GM18909 (cell line): ENCODE data around the gene YWHAG.
"Not testable (repeated sequence)": the region's sequence is repeated elsewhere in the genome, so short reads cannot be mapped to it uniquely, and the experiment has no call there.

ENCODE experiments used
- ATAC-seq: cut with Tn5 transposase; IDR thresholded peaks from one replicate; pipeline ENCODE4 v1.9.1; 2021; ENCODE audit warnings: mild to moderate bottlenecking; ENCODE audit not compliant: unreplicated experiment, poor library complexity

Gene YWHAG

DNA sequence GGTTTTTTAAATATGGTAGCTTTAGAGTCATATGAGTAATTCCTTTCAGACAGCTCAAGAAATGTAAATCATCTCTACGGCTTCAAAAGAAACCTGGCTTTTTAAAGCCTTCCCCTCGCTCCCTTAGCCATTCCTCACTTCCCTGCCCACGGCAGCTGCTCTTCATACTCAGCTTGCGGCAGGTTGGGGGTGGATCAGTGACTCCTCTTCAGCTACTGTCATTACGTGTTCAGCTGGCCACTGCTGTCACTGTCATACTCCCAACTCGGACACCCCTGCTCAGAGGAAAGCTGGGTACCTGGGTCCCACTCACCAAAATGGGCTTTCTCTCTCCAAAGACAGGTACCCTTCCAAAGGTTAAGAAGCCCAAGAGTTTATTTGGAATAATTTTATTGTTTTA, 6.6 kb downstream of the YWHAG start:
- no peak for ATAC-seq

DNA sequence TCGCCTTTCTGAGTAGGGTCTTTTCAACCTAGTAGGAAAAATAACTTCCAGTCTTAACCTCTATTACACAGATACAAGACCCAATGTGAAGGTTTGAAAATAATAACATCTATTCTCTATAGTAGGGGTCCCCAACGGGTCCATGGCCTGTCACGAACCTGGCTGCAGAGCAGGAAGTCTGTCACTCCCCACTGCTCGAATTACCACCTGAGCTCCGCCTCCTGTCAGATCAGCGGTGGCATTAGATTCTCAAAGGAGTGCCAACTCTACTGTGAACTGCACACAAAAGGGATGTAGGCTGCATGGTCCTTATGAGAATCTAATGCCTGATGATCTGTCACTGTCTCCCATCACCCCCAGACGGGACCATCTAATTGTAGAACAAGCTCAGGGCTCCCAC, 7.4 kb downstream of the YWHAG start:
- ATAC-seq = no peak

DNA sequence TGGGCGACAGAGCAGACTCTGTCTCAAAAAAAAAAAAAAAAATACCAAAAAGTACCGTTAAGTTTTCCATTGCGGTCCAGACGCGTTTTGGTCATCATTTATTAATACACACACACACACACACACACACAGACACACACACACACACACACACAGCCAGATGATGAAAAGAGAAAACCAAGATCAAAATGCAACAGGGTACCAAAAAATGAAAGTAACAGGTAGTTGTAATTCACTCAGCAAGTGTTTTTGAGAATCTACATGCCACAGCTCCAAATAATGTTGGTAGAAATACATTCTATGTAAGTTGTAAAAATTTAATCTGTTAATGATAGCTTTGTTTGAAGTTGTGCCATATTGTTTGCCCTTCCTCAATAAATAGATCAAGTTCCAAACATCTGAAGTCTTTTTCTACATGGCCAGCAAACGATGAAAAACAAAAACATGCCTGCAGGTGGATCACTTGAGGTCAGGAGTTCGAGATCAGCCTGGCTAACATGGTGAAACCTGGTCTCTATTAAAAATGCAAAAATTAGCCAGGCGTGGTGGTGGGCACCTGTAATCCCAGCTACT, 9.4 kb downstream of the YWHAG start:
- ATAC-seq = no peak

DNA sequence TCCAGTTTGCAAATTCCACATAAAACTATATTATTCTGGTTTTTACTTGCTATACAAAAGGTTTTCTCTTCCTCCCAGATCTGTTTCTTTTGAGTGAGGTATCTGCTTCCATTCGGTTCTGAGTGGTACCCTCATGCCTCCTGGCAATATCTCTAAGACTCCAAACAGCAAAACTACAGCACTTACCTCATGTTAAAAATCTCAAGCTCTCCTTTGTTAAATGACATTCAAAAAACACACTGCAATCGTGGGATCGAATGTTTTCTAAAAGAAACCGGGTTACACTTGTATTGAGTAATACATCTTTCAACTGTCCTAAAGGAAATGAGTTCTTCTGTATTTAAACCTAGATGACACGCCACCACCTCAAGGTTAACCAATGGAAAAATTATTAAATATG, 11.1 kb downstream of the YWHAG start:
- no peak for ATAC-seq

DNA sequence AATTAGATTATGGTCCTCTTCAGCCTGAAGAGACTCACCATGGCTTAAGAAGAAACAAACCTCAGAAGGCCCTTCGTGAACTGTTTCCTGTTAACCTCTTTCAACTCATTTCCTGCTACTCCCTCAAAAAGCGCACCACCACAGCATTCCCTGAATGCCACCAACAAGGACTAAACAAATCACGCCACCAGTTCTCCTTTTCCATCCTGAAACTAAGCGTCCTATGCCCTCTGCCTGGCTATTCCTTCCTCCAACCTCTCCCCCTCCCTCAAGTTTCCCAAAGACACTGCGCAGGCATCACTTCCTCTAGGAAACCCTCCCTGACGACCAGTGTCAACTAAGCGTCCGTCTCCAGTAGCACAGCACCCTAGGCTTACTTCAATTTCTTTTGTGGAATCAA, 12.0 kb downstream of the YWHAG start:
- ATAC-seq = no peak

DNA sequence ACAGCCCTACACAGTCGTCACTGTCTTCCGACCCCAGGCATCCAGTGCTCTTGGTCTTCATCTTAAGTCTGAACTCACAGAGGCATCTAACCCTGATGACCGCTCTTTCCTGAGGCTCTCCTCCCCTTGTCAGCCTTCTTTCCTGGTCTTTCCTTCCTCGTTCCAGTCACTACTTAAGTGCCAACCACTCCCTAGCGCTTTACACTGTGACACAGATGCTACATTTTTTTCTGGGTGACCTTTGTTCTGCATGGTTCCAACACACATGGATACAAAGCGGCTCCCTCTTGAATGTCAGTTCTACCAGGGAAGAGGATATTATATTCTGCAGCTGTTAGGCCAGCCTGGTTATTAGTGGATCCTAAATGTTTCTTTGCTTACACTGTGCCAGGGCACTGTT, 12.7 kb downstream of the YWHAG start:
- ATAC-seq = no peak

DNA sequence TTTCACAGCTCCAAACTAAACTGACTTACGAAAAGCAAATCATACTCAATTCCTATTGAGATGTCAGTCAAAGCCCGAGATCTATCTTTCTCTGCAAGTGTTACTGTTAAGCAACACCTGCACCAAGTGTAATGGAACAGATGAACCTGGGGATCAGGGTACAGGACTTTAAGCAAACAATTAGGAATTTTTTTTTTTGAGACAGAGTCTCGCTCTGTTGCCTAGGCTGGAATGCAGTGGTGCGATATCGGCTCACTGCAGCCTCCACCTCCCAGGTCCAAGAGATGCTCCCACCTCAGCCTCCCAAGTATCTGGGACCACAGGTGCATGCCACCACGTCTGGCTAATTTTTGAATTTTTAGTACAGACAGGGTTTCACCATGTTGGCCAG, 14.9 kb downstream of the YWHAG start:
- ATAC-seq = no peak

DNA sequence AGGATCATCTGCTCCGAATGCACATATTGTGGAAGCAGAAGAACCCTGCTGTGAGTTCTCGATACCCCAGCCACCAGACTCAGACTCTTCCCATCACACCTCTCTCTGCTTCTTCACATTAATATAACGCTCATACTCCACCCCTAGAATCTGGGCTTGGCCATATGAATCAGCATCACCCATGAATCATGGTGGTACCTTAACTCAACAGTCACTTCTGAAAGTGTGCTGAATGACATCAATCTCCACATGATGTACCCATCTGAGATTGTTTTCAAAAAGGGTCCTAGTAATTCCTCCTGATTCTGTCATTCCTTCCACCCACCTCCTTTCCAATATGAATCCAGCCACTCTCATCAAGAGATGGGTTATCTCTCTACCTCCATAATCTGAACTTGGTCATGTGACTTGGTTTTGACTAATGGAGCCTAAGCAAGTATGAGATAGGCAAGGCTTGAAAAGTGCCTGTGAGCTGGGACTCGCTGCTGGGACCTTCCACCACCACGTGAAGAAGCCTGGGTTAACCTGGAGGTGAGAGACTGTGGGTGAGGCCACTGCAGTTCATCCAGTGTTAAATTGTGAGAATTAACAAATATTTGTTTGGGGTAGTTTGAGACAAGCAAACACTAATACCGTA, 15.4 kb downstream of the YWHAG start:
- no peak for ATAC-seq

DNA sequence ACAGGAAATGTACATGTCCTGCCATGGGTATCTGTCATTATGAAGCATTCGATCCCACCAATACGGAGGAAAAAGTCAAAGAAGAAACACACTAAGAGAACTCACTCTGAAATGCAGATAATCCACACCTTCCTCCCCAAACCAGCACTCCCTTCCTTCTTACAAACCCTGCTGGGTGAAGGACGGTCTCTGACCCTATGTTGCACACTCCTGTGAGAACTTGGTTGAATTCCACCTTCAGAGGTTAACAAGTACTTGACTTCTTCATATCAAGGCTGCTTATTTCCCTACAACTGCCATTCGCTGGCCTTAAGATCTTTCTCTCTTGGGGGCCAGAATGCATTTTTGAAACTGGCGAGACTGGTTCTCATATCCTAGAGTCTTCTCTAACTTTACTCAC, 16.6 kb downstream of the YWHAG start:
- no peak for ATAC-seq

DNA sequence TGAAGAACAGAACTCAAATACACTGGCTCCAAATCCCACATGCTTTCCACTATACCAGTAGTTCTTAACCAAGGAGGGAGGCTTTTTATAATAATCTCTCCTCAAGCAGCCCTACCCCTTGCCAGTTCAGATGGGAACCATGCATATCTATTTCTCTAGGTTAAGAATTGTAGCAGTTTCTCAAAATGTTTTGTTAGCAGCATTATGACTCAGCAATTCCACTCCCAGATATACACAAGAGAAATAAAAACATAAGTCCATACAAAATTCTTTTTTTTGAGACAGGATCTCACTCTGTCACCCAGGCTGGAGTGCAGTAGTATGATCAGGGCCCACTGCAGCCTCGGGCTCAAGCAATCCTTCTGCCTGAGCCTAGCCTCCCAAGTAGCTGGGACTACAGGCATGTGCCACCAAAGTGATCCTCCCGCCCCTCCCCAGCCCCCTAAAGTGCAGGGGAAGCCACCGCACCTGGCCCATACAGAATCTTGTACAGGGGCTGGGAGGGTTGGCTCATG, 18.1 kb downstream of the YWHAG start:
- no peak for ATAC-seq

DNA sequence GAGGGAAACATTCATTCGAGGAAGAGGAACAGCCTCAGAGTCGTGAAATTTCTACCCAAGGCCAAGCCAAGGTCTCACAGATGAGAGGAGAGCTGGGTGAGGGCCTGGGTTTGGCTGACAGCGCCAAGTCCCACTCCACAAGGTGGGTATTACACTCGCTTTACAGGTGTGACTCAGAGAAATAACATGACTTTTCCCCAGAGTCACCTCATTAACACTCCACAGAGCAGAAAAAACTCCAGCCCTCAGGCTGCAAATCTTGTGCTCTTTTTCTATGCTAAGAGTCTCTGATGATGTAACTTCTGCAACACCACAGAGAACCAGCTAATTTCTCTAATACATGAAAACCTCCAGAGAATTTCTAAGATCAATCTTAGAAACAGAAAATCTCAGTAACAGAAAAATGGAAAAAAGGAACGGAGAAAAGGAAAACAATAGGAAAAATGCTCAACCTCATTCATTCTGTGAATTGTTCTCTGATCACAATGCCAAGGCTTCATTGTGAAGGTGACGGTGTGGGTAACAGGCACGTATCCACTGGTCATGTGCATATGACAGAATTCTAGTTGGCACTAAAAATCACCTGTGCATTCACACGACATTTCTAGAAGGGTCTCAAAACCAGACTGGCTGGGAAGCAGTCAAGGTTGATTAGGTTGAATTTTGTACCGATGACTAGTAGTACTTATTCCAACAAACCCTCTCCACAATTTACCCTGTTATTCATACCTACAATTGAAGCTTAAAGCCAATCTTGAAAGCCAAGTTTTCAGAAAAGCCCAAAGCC, 20.3 kb downstream of the YWHAG start:
- ATAC-seq = no peak

DNA sequence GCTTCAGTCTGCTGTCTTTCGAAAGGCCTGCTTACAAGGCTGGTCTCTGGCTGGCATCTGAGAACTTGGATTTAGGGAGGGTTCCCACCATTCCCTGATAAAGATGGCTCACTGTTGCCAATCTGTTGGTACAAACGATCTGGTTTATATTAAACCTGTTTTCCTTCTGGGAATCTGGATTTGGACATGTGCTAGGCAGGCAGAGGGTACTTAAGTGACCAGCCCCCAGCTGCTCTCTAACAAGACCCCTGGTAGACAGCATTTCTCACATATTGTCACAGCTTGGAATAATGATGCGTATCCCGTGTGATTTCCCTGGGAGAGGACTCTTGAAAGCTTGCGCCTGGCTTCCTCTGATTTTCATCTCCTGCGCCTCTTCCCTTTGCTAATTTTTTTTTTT, 21.6 kb downstream of the YWHAG start:
- ATAC-seq = no peak

DNA sequence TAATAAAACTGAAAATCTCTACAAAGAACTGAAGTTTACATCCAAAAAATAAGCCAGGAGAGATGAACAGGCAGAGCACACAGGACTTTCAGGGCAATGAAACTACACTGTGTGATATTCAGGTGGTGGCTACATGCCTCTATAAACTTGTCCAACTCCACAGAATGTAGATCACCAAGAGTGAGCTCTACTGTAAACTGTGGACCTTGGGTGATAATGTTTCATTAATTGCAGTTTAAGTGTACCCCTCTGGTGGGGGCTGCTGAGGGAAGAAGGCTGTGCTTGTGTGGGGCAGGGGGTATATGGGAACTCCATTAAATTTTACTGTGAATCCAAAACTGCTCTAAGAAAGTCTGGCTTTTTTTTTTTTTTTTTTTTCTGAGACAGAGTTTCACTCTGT, 22.7 kb downstream of the YWHAG start:
- ATAC-seq = no peak

DNA sequence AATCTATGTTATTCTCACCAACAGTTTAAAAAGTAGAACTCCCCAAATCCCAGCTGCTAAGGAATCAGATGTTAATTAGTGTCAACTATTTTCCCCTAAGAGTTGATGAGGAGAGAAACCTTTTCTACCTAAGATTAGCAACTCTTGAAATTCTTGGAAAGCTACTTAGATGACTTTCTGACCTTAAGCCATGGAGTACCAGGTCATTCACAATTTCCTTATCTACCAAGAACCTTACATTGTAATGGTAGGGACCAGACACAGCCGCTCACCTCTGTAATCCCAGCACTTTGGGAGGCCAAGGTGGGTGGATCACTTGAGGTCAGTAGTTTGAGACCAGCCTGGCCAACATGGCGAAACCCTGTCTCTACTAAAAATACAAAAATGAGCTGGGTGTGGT, 23.4 kb downstream of the YWHAG start:
- not testable (repeated sequence) for ATAC-seq

DNA sequence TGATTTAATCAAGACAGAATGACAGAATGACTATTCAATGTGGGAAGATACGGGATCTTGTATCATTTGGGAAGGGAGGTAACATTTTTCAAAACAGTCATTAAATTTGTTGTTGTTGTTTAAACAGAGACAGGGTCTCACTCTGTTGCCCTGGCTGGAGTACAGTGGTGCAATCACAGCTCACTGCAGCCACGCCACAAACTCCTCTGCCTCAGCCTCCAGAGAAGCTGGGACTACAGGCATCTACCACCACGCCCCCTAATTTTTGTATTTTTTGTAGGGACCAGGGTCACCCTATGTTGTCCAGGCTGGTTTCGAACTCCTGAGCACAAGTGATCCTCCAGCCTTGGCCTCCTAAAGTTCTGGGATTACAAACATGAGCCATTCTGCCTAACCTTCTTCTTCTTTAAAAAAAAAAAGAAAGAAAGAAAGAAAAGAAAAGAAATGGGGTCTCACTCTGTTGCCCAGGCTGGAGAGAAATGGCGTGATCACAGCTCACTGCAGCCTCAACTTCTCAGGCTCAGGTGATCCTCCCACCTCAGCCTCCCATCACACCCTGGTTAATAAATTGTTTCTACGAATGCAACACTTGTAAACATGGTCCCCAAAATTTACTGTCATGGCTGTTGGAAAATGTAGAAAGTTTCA, 24.3 kb downstream of the YWHAG start:
- no peak for ATAC-seq

DNA sequence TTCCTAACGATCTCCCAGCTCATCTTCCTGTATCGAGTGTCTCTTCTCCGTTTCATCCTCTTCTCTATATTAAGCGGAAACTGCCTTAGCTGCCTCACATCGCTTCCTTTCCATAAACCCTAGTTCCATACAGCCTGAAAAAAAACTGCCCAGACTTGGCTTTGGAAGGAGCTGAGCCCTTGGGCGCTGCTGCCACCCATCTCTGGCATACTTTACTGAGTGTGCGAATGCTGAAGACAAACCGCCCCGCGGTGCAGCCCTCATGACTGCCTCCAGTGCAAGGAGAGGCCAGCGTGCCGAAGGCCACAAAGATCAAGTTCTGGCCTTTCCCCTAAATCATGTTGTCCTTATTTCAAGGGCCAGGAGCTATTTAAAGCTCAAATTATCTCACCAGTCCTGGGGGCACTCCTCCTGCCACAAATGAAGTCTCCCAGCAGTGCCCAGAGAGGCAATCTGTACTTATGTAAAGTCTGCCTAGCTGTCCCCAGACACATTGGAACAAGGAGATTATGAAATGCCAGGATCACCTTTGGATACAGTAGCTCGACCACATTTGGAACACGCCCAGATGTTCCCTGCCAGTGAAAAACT, 25.2 kb downstream of the YWHAG start:
- ATAC-seq = no peak

DNA sequence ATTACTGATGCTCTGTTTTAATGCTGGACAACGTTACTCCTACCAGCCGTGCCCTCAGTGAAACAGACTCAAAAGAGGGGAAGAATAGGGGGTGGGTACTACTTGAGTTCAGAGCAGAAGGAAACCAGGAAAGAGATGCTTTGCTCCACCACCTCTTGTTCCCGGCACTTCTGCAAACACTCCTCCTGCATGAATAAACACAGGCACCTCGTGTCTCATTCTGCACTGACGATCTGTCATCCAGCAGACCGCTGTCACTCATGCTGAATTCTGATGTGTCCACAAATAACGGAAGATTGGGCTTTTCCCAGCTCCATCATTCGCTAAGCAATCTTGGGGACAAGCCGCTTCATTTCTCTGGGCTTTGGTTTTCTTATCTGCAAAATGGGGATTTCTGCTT, 26.7 kb downstream of the YWHAG start:
- ATAC-seq = no peak

DNA sequence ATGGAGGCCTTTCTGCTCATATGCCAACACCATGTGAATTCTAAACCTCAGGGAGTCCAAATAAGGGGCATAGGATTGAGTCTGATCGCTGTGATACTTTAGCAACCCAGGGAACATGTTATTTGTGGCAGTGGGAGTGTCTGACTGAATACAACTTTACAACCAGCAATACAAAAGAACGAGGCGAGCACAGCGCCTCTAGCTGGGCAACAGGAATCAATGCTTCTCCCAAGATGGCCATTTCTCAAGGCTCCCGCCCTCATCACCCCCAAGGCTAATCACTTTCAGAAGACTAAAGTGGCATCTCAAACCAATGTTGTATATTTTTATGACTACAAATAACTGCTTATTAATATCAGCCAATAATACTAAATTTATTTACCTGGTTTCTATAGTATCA, 28.1 kb downstream of the YWHAG start:
- ATAC-seq = no peak

DNA sequence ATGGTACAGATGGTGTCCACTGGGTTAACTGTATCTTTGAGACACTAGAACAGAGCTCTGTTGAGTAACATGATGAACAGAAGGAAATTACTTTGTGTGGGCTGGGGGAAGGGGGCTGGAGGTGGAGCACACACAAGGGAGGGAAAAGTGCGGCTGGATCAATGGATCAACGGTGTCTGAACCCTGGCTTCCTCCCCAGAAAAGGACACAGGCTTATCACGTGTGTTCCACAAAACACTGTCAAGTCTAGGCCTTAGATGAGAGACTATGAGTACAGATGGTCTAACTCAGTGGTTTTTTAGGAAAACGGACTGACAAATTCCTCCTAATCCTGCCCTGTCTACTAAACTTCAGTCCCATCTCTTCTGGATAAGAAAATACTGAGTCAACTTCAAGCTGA, 28.5 kb downstream of the YWHAG start:
- ATAC-seq = no peak

DNA sequence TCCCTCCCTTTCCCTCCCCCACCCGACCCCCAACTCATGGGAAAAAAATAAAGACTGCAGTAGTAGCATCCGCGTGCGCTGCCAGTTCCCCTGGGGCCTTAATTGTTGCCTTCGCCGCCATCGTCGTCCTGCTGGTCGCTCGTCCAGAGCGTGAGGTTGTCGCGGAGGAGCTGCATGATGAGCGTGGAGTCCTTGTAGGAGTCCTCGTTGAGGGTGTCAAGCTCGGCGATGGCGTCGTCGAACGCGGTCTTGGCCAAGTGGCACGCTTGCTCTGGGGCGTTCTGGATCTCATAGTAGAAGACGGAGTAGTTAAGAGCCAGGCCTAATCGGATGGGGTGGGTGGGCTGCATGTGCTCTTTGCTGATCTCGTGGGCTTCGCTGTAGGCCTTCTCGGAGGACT, 29.3 kb downstream of the YWHAG start:
- ATAC-seq = no peak

DNA sequence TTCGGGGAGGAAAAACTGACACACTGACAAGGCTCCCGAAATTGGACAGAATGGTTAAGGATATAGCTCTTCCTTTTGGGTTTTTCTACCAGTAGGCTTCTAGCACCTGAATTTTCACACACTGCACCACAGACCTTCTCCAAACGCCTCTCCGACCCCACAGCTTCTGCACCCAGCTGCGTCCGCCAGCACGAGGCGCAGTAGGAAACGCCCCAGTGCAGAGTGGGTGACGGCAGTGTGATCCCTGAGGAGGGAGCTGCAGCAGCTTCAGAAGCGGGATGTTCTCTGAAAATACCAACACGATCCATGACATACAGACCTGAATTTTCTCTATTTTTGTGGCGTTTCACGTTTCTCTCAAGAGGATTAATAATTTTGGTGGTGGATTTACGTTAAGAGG, 30.4 kb downstream of the YWHAG start:
- ATAC-seq = no peak
